Measurements from ENCODE around the gene PTPN18. TPM values are rescaled to one million over a fixed set of nuclear protein-coding genes. Genes with fewer than 3 reads are reported as not detected.
A peak's percentile ranks its signal among the peaks of the same experiment; 100 is the strongest.

PTPN18 gene
- total RNA-seq, 1 donor from 2014 or later, result 126 TPM

DNA sequence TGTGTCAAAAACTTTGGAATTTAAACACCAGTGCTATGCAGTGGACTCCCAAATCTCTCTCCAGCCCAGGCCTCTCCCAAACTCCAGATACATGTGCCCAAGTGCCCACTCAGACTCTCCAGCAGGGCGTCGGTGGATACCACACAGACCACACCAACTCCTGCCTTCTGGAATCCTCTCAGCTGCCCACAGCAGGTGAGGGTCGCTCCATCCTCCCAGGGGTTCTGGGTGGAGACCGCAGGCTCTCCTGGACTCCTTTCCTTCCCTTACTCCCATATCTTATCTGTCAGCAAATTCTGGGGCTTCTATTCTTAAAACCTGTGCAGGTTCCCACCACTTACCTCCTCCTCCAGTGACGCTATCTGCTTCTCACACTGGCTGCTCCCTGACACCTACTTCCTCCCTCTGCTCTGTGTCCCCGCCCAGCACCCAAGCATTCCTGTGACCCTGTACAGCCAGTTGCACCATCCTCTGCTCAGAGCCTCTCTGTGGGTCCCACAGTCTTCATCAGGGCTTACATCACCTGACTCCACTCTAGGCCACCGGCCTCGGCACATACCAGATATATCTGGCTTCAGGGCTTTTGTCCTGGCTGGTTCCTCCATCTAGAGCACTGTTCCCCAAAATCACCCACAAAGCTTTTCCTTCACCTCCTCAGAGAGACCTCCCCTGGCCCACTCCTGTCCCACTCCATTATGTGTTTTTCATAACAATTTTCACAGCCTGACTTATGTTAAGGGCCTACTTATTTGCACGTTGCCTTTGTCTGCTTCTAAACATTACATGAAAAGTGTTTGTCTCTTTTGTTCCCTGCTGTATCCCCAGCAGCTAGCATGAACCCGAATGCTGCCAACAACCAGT, 15.7 kb upstream of the PTPN18 start:
- no peak for DNase-seq (ENCODE audit: low spot score)

GRCh38 chr2:130341562-130342019, 14.3 kb upstream of the PTPN18 start:
- DNase-seq (ENCODE audit: low spot score), result no peak

DNA sequence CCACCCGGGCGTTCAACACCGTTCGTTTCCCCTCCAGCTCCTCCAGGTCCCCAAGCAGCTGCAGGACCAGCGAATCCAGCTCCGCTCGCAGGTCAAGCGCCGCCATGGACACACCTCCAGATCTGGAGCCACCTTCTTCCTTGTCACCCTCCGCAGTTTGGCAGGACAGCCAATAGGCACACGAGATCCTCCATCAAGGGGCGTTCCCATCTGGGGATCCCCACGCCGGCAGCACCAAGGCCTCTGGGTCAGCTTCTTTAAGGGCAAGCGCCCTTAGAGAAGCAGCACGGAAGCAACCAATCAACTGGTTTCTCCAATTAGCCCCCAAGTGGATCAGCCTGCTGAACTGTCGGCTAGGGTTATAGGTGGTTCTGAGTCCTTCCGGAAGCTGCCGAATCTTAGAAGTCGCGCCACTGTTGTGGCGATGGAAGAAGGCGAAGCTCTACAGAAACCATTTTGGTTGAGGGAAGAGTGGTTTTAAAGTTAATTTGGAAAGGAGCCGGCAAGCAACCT, 13.8 kb upstream of the PTPN18 start:
- DNase-seq (ENCODE audit: low spot score), result peak; percentile 92

- peak; percentile 99 for DNase-seq (ENCODE audit: low spot score)
Observed at GRCh38 chr2:130342533-130343275, 13.2 kb upstream of the PTPN18 start, which contains the start of gene IMP4. IMP4 (plus strand) TSS chr2:130342897; CDS start chr2:130342933, 36 bp downstream.

- DNase-seq (ENCODE audit: low spot score), result no peak
Observed at GRCh38 chr2:130344578-130344977, 11.3 kb upstream of the PTPN18 start.

- DNase-seq (ENCODE audit: low spot score), result no peak
Observed at GRCh38 chr2:130345091-130345490, 10.8 kb upstream of the PTPN18 start.

DNA sequence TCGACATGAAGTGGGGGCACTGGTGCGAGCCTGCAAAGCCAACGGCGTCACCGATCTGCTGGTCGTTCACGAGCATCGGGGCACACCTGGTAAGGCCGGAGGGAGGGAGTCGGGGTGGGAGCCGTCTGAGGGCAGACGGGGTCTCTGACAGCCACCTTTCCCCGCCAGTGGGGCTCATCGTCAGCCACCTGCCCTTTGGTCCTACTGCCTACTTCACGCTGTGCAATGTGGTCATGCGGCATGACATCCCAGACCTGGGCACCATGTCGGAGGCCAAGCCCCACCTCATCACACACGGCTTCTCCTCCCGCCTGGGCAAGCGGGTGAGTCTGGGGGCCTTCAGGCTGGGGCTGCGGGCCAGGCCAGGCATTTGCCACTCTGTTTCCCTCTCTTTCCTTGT, 10.2 kb upstream of the PTPN18 start:
- no peak for DNase-seq (ENCODE audit: low spot score)

- no peak for DNase-seq (ENCODE audit: low spot score)
Observed at GRCh38 chr2:130346041-130346740, 9.7 kb upstream of the PTPN18 start.

GRCh38 chr2:130346741-130347066, 9.2 kb upstream of the PTPN18 start:
- DNase-seq (ENCODE audit: low spot score), result no peak

DNA sequence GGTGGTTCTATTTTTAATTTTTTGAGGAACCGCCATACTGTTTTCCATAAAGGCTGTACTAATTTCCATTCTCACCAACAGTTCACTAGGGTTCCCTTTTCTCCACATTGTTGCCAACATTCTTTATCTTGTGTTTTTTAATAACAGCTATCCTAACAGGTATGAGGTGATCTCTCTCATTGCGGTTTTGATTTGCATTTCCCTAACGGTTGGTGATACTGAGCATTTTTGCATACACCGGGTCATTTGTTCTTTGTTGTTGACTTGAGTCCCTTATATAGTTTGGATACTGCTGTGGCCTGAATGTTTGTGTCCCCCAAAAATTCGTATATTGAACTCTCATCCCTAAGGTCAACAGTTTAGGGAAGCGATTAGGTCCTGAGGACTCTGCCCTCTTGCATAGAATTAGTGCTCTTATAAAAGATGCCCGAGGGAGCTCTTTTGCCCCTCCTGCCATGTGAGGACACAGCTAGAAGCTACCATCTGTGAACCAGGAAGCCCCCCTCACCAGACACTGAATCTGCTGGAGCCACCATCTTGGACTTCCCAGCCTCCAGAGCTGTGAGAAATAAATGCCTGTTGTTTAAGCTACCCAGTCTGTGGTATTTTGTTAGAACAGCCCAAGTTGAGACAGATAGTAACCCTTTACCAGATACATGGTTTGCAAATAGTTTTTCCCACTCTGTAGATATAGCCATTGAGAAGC, 8.5 kb upstream of the PTPN18 start:
- DNase-seq (ENCODE audit: low spot score), result no peak

GRCh38 chr2:130349174-130349573, 6.7 kb upstream of the PTPN18 start:
- no peak for DNase-seq (ENCODE audit: low spot score)

GRCh38 chr2:130351711-130352110, 4.1 kb upstream of the PTPN18 start:
- no peak for DNase-seq (ENCODE audit: low spot score)

DNA sequence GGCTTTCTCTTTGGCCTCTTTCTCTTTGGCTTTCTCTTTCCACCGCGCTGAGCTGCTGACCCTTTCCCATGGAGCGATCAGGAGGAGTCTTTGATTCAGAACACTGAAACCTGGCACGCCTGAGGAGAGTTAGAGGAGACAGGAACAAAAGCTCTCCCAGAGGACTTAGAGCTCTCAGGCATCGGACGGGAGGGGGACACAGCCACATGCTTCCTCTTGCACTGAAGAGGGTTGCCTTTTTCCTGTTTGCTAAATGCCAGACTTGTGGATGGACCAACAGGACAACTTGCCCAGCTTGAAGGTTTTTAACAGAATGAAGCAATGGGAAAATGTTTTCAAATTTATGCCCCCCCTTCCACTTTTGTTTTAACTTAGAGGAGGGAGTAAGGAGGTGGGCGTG, 3.6 kb upstream of the PTPN18 start:
- DNase-seq (ENCODE audit: low spot score), result no peak

GRCh38 chr2:130353291-130354138, 2.3 kb upstream of the PTPN18 start:
- DNase-seq (ENCODE audit: low spot score), result no peak

- no peak for DNase-seq (ENCODE audit: low spot score)
Observed at GRCh38 chr2:130354139-130354428, 1.8 kb upstream of the PTPN18 start.

GRCh38 chr2:130355172-130355577, 681 bp upstream of the PTPN18 start:
- DNase-seq (ENCODE audit: low spot score), result no peak

GRCh38 chr2:130357864-130358263, 2.0 kb downstream of the PTPN18 start:
- DNase-seq (ENCODE audit: low spot score), result no peak

DNA sequence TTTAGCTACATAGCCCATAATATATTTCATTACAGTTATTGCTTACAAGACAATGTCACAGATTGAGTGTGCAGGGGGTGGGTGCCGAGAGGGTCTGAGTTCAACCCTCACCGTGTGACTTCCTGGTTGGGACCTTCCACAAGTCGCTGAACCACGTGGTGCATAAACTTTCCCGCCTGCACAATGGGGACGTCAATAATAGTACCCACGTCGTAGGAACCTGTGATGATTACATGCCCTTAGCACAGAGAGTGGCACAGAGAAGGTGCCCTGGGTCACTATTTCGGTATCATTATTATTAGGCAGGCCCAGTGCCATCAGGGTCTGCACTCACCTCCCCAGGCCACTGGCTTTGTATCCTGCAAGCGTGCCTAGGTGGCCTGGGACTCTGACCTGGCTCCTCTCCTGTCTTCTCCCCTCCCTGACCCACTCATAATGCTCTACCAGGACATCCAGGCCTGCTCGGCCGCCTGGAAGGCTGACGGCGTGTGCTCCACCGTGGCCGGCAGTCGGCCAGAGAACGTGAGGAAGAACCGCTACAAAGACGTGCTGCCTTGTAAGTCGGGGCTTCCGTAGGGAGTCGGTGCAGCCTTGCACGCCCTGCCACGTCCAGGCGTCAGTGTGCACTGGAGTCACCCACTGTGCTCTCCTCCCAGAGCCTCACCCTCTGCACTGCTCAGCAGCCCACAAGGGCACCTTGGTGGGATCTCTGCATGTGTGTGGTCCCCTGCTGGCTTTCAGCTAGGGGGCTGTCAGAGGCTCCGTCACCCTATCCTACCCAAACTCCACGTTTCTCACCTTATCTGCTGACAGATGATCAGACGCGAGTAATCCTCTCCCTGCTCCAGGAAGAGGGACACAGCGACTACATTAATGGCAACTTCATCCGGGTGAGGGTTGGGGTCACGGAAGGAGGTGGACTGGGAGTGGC, 2.8 kb downstream of the PTPN18 start:
- no peak for DNase-seq (ENCODE audit: low spot score)

GRCh38 chr2:130359466-130359865, 3.6 kb downstream of the PTPN18 start:
- no peak for DNase-seq (ENCODE audit: low spot score)

GRCh38 chr2:130363479-130363878, 7.6 kb downstream of the PTPN18 start:
- DNase-seq (ENCODE audit: low spot score), result no peak
